Activated T-cell treated with anti-CD3 and anti-CD28 coated beads, Interleukin-2, amount 50 U/mL, for 4 hours (primary cell): Measurements from ENCODE around the gene ACER1. TPM values are rescaled to one million over a fixed set of nuclear protein-coding genes. Genes with fewer than 3 reads are reported as not detected.
A peak's percentile ranks its signal among the peaks of the same experiment; 100 is the strongest.

Experiments used
- ATAC-seq, 2 donors: fragments of 200-7000 bp; cut with Tn5 transposase; one replicate each; pipeline ENCODE4 v1.10.0; 2021
- DNase-seq: peaks from one replicate; pipeline ENCODE4 v3.0.0-alpha.2; 2020
- H3K27me3 Mint-ChIP-seq: one replicate; pipeline ENCODE4 v1.8.0; 2021; ENCODE audit warnings: low read depth, mixed read lengths
- H3K36me3 Mint-ChIP-seq: one replicate; pipeline ENCODE4 v1.8.0; 2022; ENCODE audit warnings: mixed read lengths; ENCODE audit not compliant: insufficient read depth
- H3K4me1 Mint-ChIP-seq: one replicate; pipeline ENCODE4 v1.8.0; 2021; ENCODE audit warnings: low read depth, mixed read lengths
- H3K4me3 Mint-ChIP-seq: one replicate; pipeline ENCODE4 v1.8.0; 2021; ENCODE audit warnings: mild to moderate bottlenecking, moderate library complexity, mixed read lengths
- H3K9me3 Mint-ChIP-seq: one replicate; pipeline ENCODE4 v1.8.0; 2021; ENCODE audit warnings: mixed read lengths
- total RNA-seq, 3 donors: library from RNA; stranded (reverse); gene quantifications; one replicate each; pipeline ENCODE4 v1.2.1, GENCODE V29; 2021

The ACER1 gene
- total RNA-seq, 3 donors from 2014 or later: 0.13 to 0.22 (median 0.15) TPM

GRCh38 chr19:6271721-6272410 is 61.5 kb downstream of the ACER1 start:
- no peaks in the 10 kb centered on the region for H3K9me3 Mint-ChIP-seq
- DNase-seq (no peak), ATAC-seq (no peak)
- H3K4me1 Mint-ChIP-seq: peaks cover 36% of the 10 kb centered on the region
- H3K27me3 Mint-ChIP-seq: no peaks in the 10 kb centered on the region
- peaks cover 15% of the 10 kb centered on the region for H3K36me3 Mint-ChIP-seq
- H3K4me3 Mint-ChIP-seq: no peak overlapping the region

GRCh38 chr19:6271251-6271650 is 62.2 kb downstream of the ACER1 start:
- no peaks in the 10 kb centered on the region for H3K27me3 Mint-ChIP-seq
- ATAC-seq: no peak
- H3K4me1 Mint-ChIP-seq: peaks cover 32% of the 10 kb centered on the region

DNA sequence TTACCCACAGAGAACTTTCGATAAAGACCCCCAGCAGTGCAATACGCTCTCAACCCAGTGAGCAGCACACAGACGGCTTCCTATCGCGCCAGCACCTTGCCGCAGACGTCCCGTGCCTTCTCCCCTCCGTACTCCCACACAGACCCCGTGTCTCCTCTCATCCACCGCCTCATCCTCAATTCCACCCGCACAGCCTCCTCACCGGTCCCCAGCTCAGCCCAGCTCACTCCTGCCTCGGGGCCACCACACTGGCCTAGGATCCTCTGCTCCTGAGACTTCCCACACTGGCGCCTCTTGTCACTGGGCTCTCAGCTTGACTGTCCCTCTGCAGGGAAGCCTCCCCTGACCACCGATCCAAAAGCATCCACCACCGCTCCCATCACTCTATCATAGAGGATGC is 62.6 kb downstream of the ACER1 start:
- Mint-ChIP-seq H3K4me3 (peak overlapping the region; percentile 38), H3K27me3 (no peaks in the 10 kb centered on the region), H3K9me3 (no peaks in the 10 kb centered on the region), H3K4me1 (peaks cover 28% of the 10 kb centered on the region), H3K36me3 (peaks cover 17% of the 10 kb centered on the region)
- ATAC-seq: no peak
- DNase-seq: no peak

More at GRCh38 chr19:6271251-6271650, 62.2 kb downstream of the ACER1 start:
- no peak for DNase-seq
- no peaks in the 10 kb centered on the region for H3K9me3 Mint-ChIP-seq
- no peak overlapping the region for H3K4me3 Mint-ChIP-seq
- H3K36me3 Mint-ChIP-seq: peaks cover 17% of the 10 kb centered on the region

DNA sequence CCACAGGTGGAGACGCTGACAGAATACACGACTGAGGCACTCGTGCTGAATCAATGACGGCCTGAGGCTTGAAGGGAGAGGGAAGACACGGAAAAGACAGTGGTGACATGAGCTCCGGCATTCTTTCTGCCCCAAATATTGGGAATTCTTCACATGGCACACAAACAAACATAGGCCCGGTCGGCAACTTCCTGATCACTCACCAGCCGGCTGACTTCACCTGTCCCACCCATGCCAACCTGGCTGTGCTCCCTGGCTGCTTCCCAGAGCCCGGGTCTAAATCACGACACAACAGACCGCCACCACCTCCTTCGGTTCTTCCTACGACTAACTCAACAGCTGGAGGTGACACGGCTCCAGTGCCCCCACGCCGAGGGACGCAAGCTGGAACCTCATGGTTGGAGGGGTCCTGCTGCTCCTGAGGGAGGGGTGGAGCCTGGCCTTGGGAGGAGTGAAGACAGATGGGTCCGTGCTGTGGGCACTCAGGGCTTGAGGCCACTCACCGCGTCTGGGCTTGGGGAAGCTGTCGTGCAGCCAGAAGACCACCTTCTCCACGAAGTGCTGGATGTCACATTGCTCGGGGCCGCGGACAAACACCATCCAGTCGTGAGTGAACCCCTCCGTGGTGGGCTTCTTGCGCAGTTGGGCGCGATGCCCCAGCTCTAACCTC is 63.2 kb downstream of the ACER1 start:
- DNase-seq (no peak), ATAC-seq (no peak)
- no peaks in the 10 kb centered on the region for H3K27me3 Mint-ChIP-seq
- H3K9me3 Mint-ChIP-seq: no peaks in the 10 kb centered on the region
- H3K4me1 Mint-ChIP-seq: peaks cover 24% of the 10 kb centered on the region
- H3K36me3 Mint-ChIP-seq: peaks cover 17% of the 10 kb centered on the region
- no peak overlapping the region for H3K4me3 Mint-ChIP-seq

DNA sequence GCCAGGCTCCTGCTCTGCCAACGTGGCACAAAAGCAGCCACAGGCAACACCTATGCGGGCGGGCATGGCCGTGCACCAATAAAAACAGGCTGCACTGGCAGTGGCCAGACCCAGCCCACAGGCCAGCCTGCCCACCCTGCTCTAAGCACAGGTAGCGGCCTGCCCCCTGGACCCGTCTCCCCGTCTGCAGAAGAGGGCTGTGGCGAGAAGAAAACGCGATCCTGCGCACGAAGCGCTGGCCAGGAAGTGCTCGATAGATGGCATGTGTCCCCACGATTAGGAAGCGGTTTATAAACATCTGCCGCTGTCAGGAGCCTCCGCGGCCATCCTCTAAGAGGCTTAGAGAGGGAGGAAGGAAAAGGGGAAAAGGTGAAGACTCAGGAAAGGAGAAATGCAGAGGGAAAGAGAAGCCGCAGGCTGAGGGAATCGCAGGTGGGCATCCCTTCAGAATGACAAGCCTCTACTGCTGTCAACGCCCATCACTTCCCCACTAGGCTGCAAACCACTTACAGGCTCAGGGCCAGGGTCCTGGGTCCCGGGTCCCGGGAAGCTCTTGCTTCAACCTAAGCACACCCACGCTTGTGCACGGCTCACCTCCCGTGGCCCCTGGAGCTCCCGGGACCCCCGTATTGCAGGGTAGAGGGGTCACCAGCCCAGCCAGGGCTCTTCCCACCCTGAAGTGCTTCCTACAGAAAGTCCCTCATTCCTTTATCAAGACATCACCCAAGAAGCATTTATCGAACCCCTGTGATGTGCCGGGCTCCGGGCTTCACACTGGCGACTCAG is 64.1 kb downstream of the ACER1 start:
- DNase-seq (no peak), ATAC-seq (no peak)
- Mint-ChIP-seq H3K4me3 (no peak overlapping the region), H3K4me1 (peaks cover 23% of the 10 kb centered on the region), H3K27me3 (no peaks in the 10 kb centered on the region), H3K9me3 (no peaks in the 10 kb centered on the region), H3K36me3 (peaks cover 17% of the 10 kb centered on the region)

DNA sequence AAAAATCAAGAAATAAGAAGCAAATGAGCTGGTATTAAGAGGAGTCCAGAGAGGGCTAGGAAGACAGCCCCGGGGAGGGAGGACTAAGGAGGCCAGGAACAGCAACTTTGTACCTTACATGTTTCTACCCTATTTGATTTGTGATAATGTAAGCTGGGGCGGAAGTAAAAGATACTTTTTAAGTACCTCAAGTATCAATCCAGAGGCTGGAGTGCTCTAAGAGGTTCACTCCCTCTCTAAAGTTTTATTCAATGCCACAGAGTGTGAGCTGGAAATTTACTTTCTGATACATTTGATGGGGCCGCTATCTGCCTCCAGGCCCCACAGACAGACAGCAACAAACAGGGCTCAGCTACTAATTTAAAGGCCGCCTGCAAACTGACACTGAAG is 65.0 kb downstream of the ACER1 start:
- ATAC-seq (no peak), DNase-seq (no peak)
- Mint-ChIP-seq H3K4me3 (no peak overlapping the region), H3K27me3 (no peaks in the 10 kb centered on the region), H3K36me3 (peaks cover 18% of the 10 kb centered on the region), H3K4me1 (peaks cover 16% of the 10 kb centered on the region), H3K9me3 (no peaks in the 10 kb centered on the region)

DNA sequence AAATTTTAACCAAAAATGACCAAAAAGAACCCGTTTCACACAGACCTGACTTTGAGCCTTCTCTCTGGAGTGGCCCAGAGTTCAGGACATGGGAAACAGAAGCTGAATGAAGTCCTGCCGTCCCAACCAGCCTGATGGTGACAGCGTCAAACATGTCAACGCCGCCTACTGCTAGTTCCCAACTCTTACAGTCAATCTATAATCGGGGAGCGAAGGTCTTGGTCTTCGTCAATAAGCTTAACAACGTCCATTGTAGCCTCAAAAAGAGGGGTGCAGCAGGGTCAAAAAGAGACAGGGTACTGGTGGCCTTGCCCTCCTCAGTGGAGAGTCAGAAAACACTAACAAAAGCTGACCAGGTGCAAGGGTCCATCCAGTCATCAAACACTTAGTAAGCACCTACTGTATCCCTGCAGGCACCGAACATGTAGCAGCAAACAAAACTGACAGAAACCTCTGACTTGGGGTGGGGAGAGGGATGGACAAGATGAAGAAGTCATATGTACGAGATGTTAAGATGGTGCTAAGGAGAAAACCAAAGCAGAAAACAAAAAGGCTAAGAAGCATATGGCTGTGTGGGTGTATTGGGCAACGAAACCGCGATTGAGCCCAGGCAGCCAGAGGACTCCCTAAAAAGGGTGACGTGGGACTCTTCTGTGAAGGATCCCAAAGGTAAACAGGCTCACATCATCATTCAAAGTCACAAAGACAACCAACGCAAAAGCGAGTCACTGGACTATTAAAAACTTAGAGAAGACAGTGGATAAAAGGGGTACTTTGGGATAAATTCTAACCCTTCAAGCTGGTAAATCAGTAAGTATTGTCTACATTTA is 65.6 kb downstream of the ACER1 start:
- DNase-seq: no peak
- H3K27me3 Mint-ChIP-seq: no peaks in the 10 kb centered on the region
- peaks cover 16% of the 10 kb centered on the region for H3K4me1 Mint-ChIP-seq
- ATAC-seq: no peak
- H3K4me3 Mint-ChIP-seq: no peak overlapping the region
- H3K9me3 Mint-ChIP-seq: no peaks in the 10 kb centered on the region
- H3K36me3 Mint-ChIP-seq: peaks cover 19% of the 10 kb centered on the region

DNA sequence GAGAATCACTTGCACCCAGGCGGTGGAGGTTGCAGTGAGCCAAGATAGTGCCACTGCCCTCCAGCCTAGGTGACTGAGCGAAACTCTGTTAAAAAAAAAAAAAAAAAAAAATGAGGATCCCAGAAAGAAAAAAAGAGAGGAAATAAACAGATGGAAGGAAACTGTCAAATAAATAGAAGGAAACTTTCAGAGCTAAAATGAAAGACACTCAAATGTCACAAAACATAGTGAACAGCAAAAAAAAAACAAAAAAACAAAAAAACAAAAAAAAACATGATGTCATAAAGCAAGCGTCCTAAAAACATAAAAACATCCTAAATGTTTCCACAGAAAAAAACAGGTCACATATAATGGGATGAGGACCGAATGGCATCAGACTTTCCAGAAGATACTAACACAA is 68.6 kb downstream of the ACER1 start:
- DNase-seq (no peak), ATAC-seq (no peak)
- Mint-ChIP-seq H3K4me3 (no peak overlapping the region), H3K27me3 (no peaks in the 10 kb centered on the region), H3K9me3 (no peaks in the 10 kb centered on the region), H3K4me1 (peaks cover 18% of the 10 kb centered on the region), H3K36me3 (peaks cover 18% of the 10 kb centered on the region)

GRCh38 chr19:6263735-6264444 is 69.5 kb downstream of the ACER1 start:
- no peak for ATAC-seq
- no peak for DNase-seq
- Mint-ChIP-seq H3K4me3 (no peak overlapping the region), H3K9me3 (no peaks in the 10 kb centered on the region), H3K27me3 (no peaks in the 10 kb centered on the region), H3K36me3 (peaks cover 19% of the 10 kb centered on the region), H3K4me1 (peaks cover 18% of the 10 kb centered on the region)

DNA sequence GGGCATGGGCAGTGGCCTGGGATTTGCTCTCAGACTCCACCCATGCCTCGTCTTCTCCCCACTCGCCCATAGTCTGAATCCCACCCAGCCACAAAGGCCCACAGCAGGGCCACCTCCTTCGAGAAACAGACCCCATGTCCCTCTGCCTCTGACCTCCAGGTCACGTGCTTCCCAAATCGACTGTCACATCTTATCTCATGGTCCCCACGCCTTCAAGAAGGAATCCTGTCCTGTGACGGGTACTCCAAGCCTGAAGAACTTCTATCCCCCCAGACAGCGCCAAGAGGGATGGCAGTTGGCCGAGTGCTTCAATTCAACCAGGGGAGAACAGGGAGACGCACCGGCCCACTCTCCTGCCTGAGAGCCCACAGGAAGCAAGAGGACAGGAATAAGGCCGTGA is 70.1 kb downstream of the ACER1 start:
- no peaks in the 10 kb centered on the region for H3K9me3 Mint-ChIP-seq
- DNase-seq (no peak), ATAC-seq (no peak)
- no peaks in the 10 kb centered on the region for H3K27me3 Mint-ChIP-seq
- H3K4me3 Mint-ChIP-seq: no peak overlapping the region
- H3K4me1 Mint-ChIP-seq: peaks cover 19% of the 10 kb centered on the region
- peaks cover 22% of the 10 kb centered on the region for H3K36me3 Mint-ChIP-seq

DNA sequence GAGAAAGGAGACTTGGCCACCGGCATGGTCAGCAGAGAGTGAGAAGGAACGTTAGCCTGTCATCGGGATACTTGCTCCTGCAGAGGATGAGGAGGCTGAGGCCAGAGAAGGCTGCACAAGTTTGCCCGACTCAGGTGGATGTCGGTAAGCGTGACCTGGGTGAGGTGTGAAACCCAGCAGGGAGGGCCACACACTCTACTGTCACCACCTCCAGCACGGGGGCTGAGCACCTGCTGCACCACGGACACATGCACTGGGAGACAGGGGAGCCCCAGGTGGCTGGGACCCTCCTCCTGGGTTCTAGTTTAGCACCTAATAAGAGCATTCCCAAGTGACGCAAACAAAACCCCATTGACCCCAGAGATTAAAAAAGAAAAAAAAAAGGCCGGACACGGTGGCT is 70.9 kb downstream of the ACER1 start:
- H3K4me1 Mint-ChIP-seq: peaks cover 26% of the 10 kb centered on the region
- peaks cover 23% of the 10 kb centered on the region for H3K36me3 Mint-ChIP-seq
- H3K9me3 Mint-ChIP-seq: no peaks in the 10 kb centered on the region
- H3K27me3 Mint-ChIP-seq: no peaks in the 10 kb centered on the region
- DNase-seq (no peak), ATAC-seq (no peak)
- no peak overlapping the region for H3K4me3 Mint-ChIP-seq

- Mint-ChIP-seq H3K27me3 (no peaks in the 10 kb centered on the region), H3K36me3 (peaks cover 25% of the 10 kb centered on the region), H3K9me3 (no peaks in the 10 kb centered on the region), H3K4me3 (no peak overlapping the region), H3K4me1 (peaks cover 30% of the 10 kb centered on the region)
- DNase-seq (no peak), ATAC-seq (no peak)
Measured at GRCh38 chr19:6261883-6262282, 71.5 kb downstream of the ACER1 start.

DNA sequence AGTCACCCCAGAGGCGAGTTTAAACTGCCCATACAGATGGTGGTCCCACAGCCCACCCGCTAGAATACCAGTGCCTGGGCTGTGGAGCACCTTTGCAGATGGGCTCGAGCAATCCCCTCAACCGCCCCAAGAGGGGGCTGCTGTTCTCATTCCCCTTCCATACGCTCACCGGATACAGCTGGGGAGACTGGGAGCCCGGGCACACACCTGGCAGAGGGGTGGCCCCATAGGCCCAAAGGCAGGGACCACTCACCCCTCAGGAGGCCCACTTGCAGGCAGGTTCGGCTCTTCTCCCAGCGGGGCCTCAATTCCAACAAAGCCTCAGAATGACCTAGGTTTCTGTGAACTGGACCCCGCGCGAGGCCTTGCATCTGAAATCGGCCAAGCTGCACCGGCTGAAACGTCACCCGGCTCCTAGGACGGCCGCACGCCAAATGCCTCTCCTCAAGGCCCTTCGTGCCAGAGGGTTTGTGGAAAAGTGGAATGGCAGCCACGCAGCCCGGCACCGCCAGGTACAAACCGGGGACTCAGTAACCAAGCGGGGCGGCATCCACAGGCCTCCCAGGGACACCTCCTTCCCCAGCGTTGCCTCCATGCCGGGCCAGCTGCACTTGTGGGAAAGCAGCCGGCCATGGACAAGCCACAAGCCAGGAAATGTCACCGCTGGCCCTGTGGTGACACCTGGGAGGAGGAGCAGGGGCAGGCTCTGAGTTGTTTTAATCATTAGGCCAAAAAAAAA is 72.3 kb downstream of the ACER1 start:
- peaks cover 30% of the 10 kb centered on the region for H3K4me1 Mint-ChIP-seq
- H3K4me3 Mint-ChIP-seq: no peak overlapping the region
- H3K9me3 Mint-ChIP-seq: no peaks in the 10 kb centered on the region
- H3K27me3 Mint-ChIP-seq: no peaks in the 10 kb centered on the region
- ATAC-seq (peak; percentile 66 to 75), DNase-seq (peak; percentile 25)
- peaks cover 25% of the 10 kb centered on the region for H3K36me3 Mint-ChIP-seq
